IPS-11a (cell line): ENCODE measurements around the gene NUP85.
"Not testable (repeated sequence)": the region's sequence is repeated elsewhere in the genome, so short reads cannot be mapped to it uniquely, and the experiment has no call there.

Experiments used
- H3K4me3 ChIP-seq: one replicate; pipeline ENCODE4 v1.5.1; 2013; ENCODE audit warnings: low read depth, low read length, control low read depth

Gene NUP85

GRCh38 chr17:75194879-75195278 lies 10.6 kb upstream of the NUP85 start:
- no peak overlapping the region for H3K4me3 ChIP-seq

- H3K4me3 ChIP-seq: no peak overlapping the region
Measured at GRCh38 chr17:75199886-75200618, 5.4 kb upstream of the NUP85 start.

GRCh38 chr17:75205793-75206163 lies 299 bp downstream of the NUP85 start:
- peak overlapping the region; percentile 100 for H3K4me3 ChIP-seq

- H3K4me3 ChIP-seq: not testable (repeated sequence)
Measured at GRCh38 chr17:75207050-75207407, 1.6 kb downstream of the NUP85 start.

- H3K4me3 ChIP-seq: no peak overlapping the region
Measured at GRCh38 chr17:75207760-75208159, 2.3 kb downstream of the NUP85 start.

GRCh38 chr17:75208161-75208560 lies 2.7 kb downstream of the NUP85 start:
- no peak overlapping the region for H3K4me3 ChIP-seq

GRCh38 chr17:75209061-75209460 lies 3.6 kb downstream of the NUP85 start:
- H3K4me3 ChIP-seq: no peak overlapping the region

GRCh38 chr17:75218131-75218530 lies 12.7 kb downstream of the NUP85 start:
- H3K4me3 ChIP-seq: no peak overlapping the region

- no peak overlapping the region for H3K4me3 ChIP-seq
Measured at GRCh38 chr17:75219815-75220214, 14.3 kb downstream of the NUP85 start.

- H3K4me3 ChIP-seq: no peak overlapping the region
Measured at GRCh38 chr17:75225016-75225415, 19.5 kb downstream of the NUP85 start.

- H3K4me3 ChIP-seq: no peak overlapping the region
Measured at GRCh38 chr17:75227729-75228128, 22.2 kb downstream of the NUP85 start.

- H3K4me3 ChIP-seq: no peak overlapping the region
Measured at GRCh38 chr17:75228305-75228704, 22.8 kb downstream of the NUP85 start.

- H3K4me3 ChIP-seq: no peak overlapping the region
Measured at GRCh38 chr17:75228847-75229246, 23.4 kb downstream of the NUP85 start.

- no peak overlapping the region for H3K4me3 ChIP-seq
Measured at GRCh38 chr17:75231071-75231470, 25.6 kb downstream of the NUP85 start.

- no peak overlapping the region for H3K4me3 ChIP-seq
Measured at GRCh38 chr17:75231741-75232464, 26.4 kb downstream of the NUP85 start.

GRCh38 chr17:75232786-75233185 lies 27.3 kb downstream of the NUP85 start:
- H3K4me3 ChIP-seq: no peak overlapping the region

- H3K4me3 ChIP-seq: no peak overlapping the region
Measured at GRCh38 chr17:75237100-75238014, 31.9 kb downstream of the NUP85 start.

GRCh38 chr17:75238020-75238580 lies 32.6 kb downstream of the NUP85 start:
- H3K4me3 ChIP-seq: no peak overlapping the region

GRCh38 chr17:75238684-75239191 lies 33.3 kb downstream of the NUP85 start:
- H3K4me3 ChIP-seq: no peak overlapping the region

GRCh38 chr17:75239214-75239613 lies 33.7 kb downstream of the NUP85 start:
- no peak overlapping the region for H3K4me3 ChIP-seq

GRCh38 chr17:75239778-75240393 lies 34.4 kb downstream of the NUP85 start:
- no peak overlapping the region for H3K4me3 ChIP-seq
